A549 (cell line): ENCODE data around the gene TGFB3. TPM values are rescaled to one million over a fixed set of nuclear protein-coding genes. Genes with fewer than 3 reads are reported as not detected.
"Not testable (repeated sequence)": the region's sequence is repeated elsewhere in the genome, so short reads cannot be mapped to it uniquely, and the experiment has no call there.

Experiments used
- ATAC-seq, 2 experiments: fragments of 200-7000 bp in 1 of 2; fragments of >200 bp in 1 of 2; cut with Nextera tagmentation in 1 of 2; cut with Tn5 transposase in 1 of 2; 3 replicates each; pipeline versions ENCODE4 v1.8.0 to v1.9.1; 2018 to 2020; ENCODE audit warnings: mild to moderate bottlenecking in 1 of 2, moderate library complexity in 1 of 2
- CTCF ChIA-PET: fragments of 300-600 bp; sonication (Branson Sonifier 250); formaldehyde crosslinking; extraction: SDS; loops from one replicate; lab custom pipeline; 2021; ENCODE audit warnings: antibody characterized with exemption, inconsistent platforms; lab: Yijun Ruan, JAX
- POLR2A ChIA-PET: fragments of 350-600 bp; formaldehyde crosslinking; extraction: SDS; loops from one replicate; lab custom pipeline; 2021; ENCODE audit warnings: antibody characterized with exemption, inconsistent platforms; lab: Yijun Ruan, JAX
- DNase-seq, 2 experiments: peaks; one replicate each; pipeline versions ENCODE4 v3.0.0 to v3.0.0-alpha.2; 2011 to 2016; ENCODE audit warnings: low read depth in 1 of 2, low spot score in 1 of 2
- FAIRE-seq: peaks from 2 replicates; lab custom pipeline; 2011; peaks lifted over from hg19 to GRCh38; lab: Jason Lieb, UNC
- H3K27ac ChIP-seq, 2 experiments: fragments of >200 bp; sonication (Bioruptor Twin); formaldehyde crosslinking; 3 replicates each; pipeline ENCODE4 v1.5.1; 2016 to 2017
- H3K4me1 ChIP-seq: fragments of >200 bp; sonication (Bioruptor Twin); formaldehyde crosslinking; 3 replicates; pipeline ENCODE4 v1.6.1; 2016
- H3K4me2 ChIP-seq: fragments of >200 bp; sonication (Bioruptor Twin); formaldehyde crosslinking; 3 replicates; pipeline ENCODE4 v1.6.1; 2016
- H3K4me3 ChIP-seq: fragments of >200 bp; sonication (Bioruptor Twin); formaldehyde crosslinking; 3 replicates; pipeline ENCODE4 v1.5.1; 2016
- H3K9me3 ChIP-seq: fragments of >200 bp; sonication (Bioruptor Twin); formaldehyde crosslinking; 3 replicates; pipeline ENCODE4 v1.6.1; 2016
- BCL3 ChIP-seq: fragments of >200 bp; sonication (Bioruptor Twin); formaldehyde crosslinking; IDR thresholded peaks from 3 replicates; pipeline ENCODE4 v1.6.1; 2016
- BHLHE40 ChIP-seq: IDR thresholded peaks from 2 replicates; pipeline ENCODE4 v1.6.1; 2012; ENCODE audit warnings: low read depth, low read length, inconsistent platforms
- CBX2 ChIP-seq: fragments of 200-600 bp; sonication (generic); IDR thresholded peaks from 2 replicates; pipeline ENCODE4 v1.6.1; 2016; ENCODE audit warnings: low read depth, mild to moderate bottlenecking, borderline replicate concordance
- CHD4 ChIP-seq: fragments of 200-600 bp; sonication (generic); IDR thresholded peaks from 2 replicates; pipeline ENCODE4 v1.6.1; 2016; ENCODE audit warnings: antibody characterized with exemption, mild to moderate bottlenecking, borderline replicate concordance
- EHMT2 ChIP-seq: fragments of 200-600 bp; sonication (generic); IDR thresholded peaks from 2 replicates; pipeline ENCODE4 v1.6.1; 2016; ENCODE audit warnings: antibody characterized with exemption, low read depth, mild to moderate bottlenecking, moderate library complexity
- EP300 ChIP-seq, 2 experiments: fragments of >200 bp; sonication (Bioruptor Twin); formaldehyde crosslinking; IDR thresholded peaks; 2 replicates in 1 of 2; 3 replicates in 1 of 2; pipeline ENCODE4 v1.6.1; 2016 to 2017
- ESRRA ChIP-seq: fragments of 150-350 bp; IDR thresholded peaks from 2 replicates; pipeline ENCODE4 v1.6.1; 2014; ENCODE audit warnings: mild to moderate bottlenecking, low read length, borderline replicate concordance
- GATA3 ChIP-seq: IDR thresholded peaks from 2 replicates; pipeline ENCODE4 v1.6.1; 2012; ENCODE audit warnings: borderline replicate concordance
- HES2 ChIP-seq: fragments of >200 bp; sonication (Bioruptor Twin); formaldehyde crosslinking; IDR thresholded peaks from 2 replicates; pipeline ENCODE4 v1.6.1; 2016
- HEYL ChIP-seq: fragments of 250-450 bp; sonication (Bioruptor Pico); IDR thresholded peaks from 2 replicates; pipeline ENCODE4 v1.8.0; 2021; ENCODE audit warnings: mild to moderate bottlenecking, moderate library complexity
- HOXB13 ChIP-seq: fragments of 250-450 bp; sonication (Bioruptor Pico); IDR thresholded peaks from 2 replicates; pipeline ENCODE4 v1.5.0; 2020; ENCODE audit warnings: low read depth, mild to moderate bottlenecking, moderate library complexity
- KDM1A ChIP-seq: fragments of 200-600 bp; sonication (generic); IDR thresholded peaks from 2 replicates; pipeline ENCODE4 v1.6.1; 2016; ENCODE audit warnings: low read depth, mild to moderate bottlenecking
- MAFK ChIP-seq: fragments of 450-650 bp; IDR thresholded peaks from 2 replicates; pipeline ENCODE4 v1.6.1; 2014; ENCODE audit not compliant: partially characterized antibody
- MAX ChIP-seq: IDR thresholded peaks from 2 replicates; pipeline ENCODE4 v1.6.1; 2012
- MAZ ChIP-seq: fragments of 150-350 bp; IDR thresholded peaks from 2 replicates; pipeline ENCODE4 v1.6.1; 2014; ENCODE audit warnings: antibody characterized with exemption, low read depth, low read length, borderline replicate concordance
- PHF8 ChIP-seq: fragments of 200-600 bp; sonication (generic); IDR thresholded peaks from 2 replicates; pipeline ENCODE4 v1.6.1; 2016; ENCODE audit warnings: low read depth, mild to moderate bottlenecking, antibody characterized with exemption, moderate library complexity, borderline replicate concordance
- POLR2A ChIP-seq: IDR thresholded peaks from 2 replicates; pipeline ENCODE4 v1.6.1; 2012; ENCODE audit warnings: mild to moderate bottlenecking, low read length
- REST ChIP-seq: fragments of 200-600 bp; sonication (generic); IDR thresholded peaks from 2 replicates; pipeline ENCODE4 v1.6.1; 2016; ENCODE audit warnings: antibody characterized with exemption, mild to moderate bottlenecking, moderate library complexity
- RNF2 ChIP-seq: fragments of 200-600 bp; sonication (generic); IDR thresholded peaks from 2 replicates; pipeline ENCODE4 v1.6.1; 2016; ENCODE audit warnings: low read depth, mild to moderate bottlenecking, antibody characterized with exemption, moderate library complexity, borderline replicate concordance
- SREBF2 ChIP-seq: fragments of 450-650 bp; IDR thresholded peaks from 2 replicates; pipeline ENCODE4 v1.6.1; 2014; ENCODE audit warnings: mild to moderate bottlenecking, moderate library complexity
- WGBS: methylation state at CpG from one replicate; pipeline ENCODE4 v1.1.6; 2017; ENCODE audit errors: missing lambda C conversion rate; 5-methylcytosine and 5-hydroxymethylcytosine counted together
- polyA plus RNA-seq, 4 experiments: library from polyadenylated mRNA; depleted of rRNA in 3 of 4; stranded (reverse); fragments of >200 nt; fragmentation: RNase III in 1 of 4; extraction: RNeasy Plus Mini Kit Qiagen cat#74134 plus additional on column Dnase treatment in 1 of 4; gene quantifications; 2 replicates in 3 of 4; 3 replicates in 1 of 4; pipeline ENCODE4 v1.2.3, GENCODE V29; 2011 to 2017

TGFB3 gene
- polyA plus RNA-seq, 2 of the 4 experiments (the other 2 are of a cell fraction), result 1.3 to 2.0 TPM

- Histone ChIP-seq H3K27ac (no peak overlapping the region), H3K4me3 (no peak overlapping the region), H3K4me2 (no peak overlapping the region), H3K9me3 (no peaks in the 10 kb centered on the region), H3K4me1 (no peaks in the 10 kb centered on the region)
- POLR2A ChIA-PET, result no interaction called here
- ATAC-seq, result no peak
- CTCF ChIA-PET, result no interaction called here
- no peak for DNase-seq
- TF ChIP-seq MAFK, result no peak
- FAIRE-seq, result no peak
- 89% methylated on average over 4 of the region's 4 CpGs for WGBS
These were observed 55.2 kb downstream of the TGFB3 start for GRCh38 chr14:75926431-75927115.

- not testable (repeated sequence) for FAIRE-seq
These were observed 56.5 kb downstream of the TGFB3 start for GRCh38 chr14:75925141-75925840.

GRCh38 chr14:75920421-75920820, 61.4 kb downstream of the TGFB3 start:
- CTCF ChIA-PET, result interaction anchor here (5.0 kb wide), 1 partner anchor 14 kb away, joined by 28 read pairs; no protein-coding TSS in a partner anchor

More at GRCh38 chr14:75925141-75925840, 56.5 kb downstream of the TGFB3 start:
- H3K4me1 ChIP-seq, POLR2A ChIA-PET, H3K4me3 ChIP-seq, ATAC-seq, H3K27ac ChIP-seq, CTCF ChIA-PET, DNase-seq, H3K9me3 ChIP-seq, H3K4me2 ChIP-seq: not testable (repeated sequence)
- 100% methylated on average over 4 of the region's 54 CpGs for WGBS

GRCh38 chr14:75917946-75918335, 63.9 kb downstream of the TGFB3 start:
- WGBS, result 70% methylated on average over 1 of the region's 1 CpG
- DNase-seq, result no peak
- ChIA-PET CTCF (interaction anchor here (1.3 to 5.0 kb wide), 3 partner anchors 11 to 207 kb away, joined by 4 to 28 read pairs (median 8); partner anchors contain the start of gene TGFB3), POLR2A (no interaction called here)
- Histone ChIP-seq H3K27ac (no peak overlapping the region), H3K9me3 (no peaks in the 10 kb centered on the region), H3K4me1 (no peaks in the 10 kb centered on the region), H3K4me2 (no peak overlapping the region), H3K4me3 (no peak overlapping the region)
- no peak for FAIRE-seq
- ATAC-seq, result no peak
- TF ChIP-seq BCL3, result no peak
- TF ChIP-seq HEYL (CRISPR knock-in tag), result no peak
- no peak for TF ChIP-seq PHF8
- no peak for TF ChIP-seq HES2
- no peak for TF ChIP-seq RNF2
- TF ChIP-seq EP300 (IDR thresholded peaks at IDR 0.05), result no peak
- no peak for TF ChIP-seq POLR2A
- TF ChIP-seq CHD4, result no peak
- TF ChIP-seq EHMT2, result no peak
- no peak for TF ChIP-seq HOXB13 (CRISPR knock-in tag)
- no peak for TF ChIP-seq ESRRA
- TF ChIP-seq SREBF2, result no peak
- TF ChIP-seq BHLHE40, result no peak
- TF ChIP-seq CBX2, result no peak
- TF ChIP-seq REST, result no peak
- no peak for TF ChIP-seq MAX
- TF ChIP-seq GATA3, result no peak
- no peak for TF ChIP-seq MAZ

More at GRCh38 chr14:75920421-75920820, 61.4 kb downstream of the TGFB3 start:
- H3K9me3 ChIP-seq, FAIRE-seq, DNase-seq, ATAC-seq, POLR2A ChIA-PET, H3K4me3 ChIP-seq, H3K4me1 ChIP-seq, H3K4me2 ChIP-seq, H3K27ac ChIP-seq: not testable (repeated sequence)
- WGBS, result 85% methylated on average over 4 of the region's 4 CpGs
- 0 out of 2 replicates have a peak, but pooled peaks have one; percentile 22 for TF ChIP-seq KDM1A
